ENCODE measurements around the gene KIAA1191. TPM values are rescaled to one million over a fixed set of nuclear protein-coding genes. Genes with fewer than 3 reads are reported as not detected.

Gene KIAA1191
- total RNA-seq, 1 donor from 2014 or later, result 41.9 TPM

DNA sequence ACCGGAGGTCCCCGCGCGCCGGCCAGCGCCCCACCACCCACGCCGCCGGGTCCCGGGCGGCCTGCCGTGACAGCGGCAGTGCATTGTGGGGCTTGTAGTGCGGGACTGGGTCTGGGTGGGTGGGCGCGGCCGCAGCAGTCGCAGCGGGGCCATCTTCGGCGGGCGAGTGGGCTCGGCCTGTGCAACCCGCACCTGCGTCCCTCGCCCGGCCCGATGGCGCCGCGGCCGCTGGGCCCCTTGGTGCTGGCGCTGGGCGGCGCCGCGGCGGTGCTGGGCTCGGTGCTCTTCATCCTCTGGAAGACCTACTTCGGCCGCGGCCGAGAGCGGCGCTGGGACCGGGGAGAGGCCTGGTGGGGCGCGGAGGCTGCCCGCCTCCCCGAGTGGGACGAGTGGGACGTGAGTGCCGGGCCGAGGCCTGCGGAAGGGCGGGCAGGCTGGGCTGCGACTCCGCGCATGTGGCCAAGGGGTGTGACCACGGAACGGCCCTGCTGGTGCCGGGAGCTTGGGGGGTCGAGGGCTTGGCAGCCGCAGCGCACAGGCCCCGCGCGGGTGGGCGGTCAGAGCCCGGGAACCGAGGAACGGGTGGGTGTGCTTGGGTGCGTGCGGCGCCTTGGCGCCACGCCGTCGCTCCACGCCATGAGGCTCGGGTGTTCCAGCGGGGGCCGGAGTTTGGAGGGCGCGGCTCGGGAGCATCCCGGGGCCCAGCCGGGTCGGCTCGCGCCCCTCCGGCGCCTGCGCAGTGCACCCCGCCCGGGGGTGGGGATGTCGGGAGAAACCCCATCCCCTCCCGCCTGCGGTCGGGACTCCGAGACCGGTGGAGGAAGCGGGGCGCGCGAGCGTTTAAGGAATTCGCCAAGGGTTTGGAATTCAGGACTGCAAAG lies 4.0 kb upstream of the KIAA1191 start, which contains the start of gene ARL10:
Gene ARL10, plus strand, starts transcription at position 137 of the 881 bp plus-strand sequence. Its CDS starts 77 bp downstream, at position 214.
- DNase-seq, result peak; percentile 18

DNA sequence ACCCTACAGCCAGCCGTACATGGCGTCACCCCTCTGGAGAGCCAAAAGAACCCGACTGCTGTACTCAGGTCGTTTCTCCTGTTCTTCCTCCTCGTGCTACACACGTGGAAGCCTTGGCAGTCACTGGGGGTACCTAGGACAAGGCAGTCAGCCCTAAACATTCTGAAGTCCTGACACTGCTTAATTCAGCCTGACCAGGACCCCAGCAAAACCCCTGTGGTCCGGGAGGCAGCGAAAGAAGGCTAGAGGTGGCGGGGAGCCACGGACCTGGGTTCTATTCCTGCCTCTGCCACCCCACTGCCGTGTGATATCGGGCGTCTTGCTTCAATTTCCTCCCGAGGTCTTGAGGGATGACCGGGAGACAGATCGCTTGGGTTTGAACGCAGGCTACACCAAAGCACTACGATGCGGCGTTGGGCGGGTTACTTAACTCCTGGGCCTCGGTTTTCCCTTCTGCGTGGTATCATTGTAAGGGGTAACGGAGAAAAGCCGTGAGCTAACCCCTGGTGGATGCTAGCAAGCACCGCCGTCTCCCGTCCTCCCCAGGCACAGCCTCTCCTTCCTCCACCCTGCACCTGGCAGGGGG lies 3.3 kb upstream of the KIAA1191 start:
- no peak for DNase-seq

DNA sequence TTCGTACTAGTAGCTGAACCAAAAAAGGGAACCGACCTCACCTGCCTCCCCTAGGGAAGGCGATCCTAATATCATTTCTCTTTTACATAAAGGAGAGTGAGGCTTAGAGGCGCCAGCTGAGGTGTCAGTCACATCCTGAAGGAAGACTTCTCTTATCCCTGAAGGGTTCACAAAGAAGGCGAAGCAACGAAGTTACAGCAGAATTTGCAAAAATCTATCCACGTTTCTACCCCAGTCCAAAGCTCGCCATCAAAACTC lies 598 bp upstream of the KIAA1191 start:
- no peak for DNase-seq

DNA sequence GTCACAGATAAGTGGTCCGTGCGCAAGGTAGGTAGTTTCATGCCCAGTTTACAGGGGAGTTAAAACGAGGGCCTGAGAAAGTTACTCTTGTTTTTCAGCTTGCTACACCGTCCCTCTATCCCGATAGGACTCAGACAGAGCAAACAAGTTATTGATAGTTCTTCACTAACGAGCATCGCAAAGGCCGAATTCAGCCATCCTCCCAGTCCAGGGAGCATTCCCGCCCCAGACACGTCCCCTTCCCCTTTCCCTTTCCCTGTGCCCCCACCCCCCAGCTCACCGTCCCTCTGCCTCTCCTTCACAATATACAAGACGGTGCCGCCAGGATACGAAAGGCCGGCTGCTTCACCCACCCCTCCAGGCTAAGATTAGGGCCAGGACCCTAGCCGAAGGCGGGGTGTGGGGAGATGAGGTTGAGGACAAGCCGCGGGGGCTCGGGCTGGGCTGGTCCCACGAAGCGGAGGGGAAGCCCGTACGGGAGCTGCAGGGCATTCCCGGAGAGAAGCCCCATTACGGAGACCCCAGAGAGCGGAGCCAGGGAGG lies 599 bp downstream of the KIAA1191 start:
- no peak for DNase-seq

DNA sequence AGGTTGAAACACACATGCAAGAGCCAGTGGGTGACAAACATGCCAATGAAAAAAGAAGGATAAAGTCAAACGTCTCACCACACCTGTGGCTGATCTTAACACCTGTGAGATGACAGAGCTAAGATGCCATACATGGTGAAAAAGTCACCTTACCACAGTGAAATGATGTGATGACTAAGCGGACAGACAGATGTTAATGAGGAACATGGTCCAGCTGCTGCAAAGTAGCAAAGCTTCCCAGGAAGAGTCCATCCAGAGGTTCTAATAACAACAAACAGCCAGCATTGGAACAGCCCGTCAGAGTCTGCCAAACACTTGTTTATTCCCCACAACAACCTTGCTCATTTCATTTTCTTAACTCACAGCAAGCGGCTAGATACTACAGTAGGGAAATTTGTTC lies 1.9 kb downstream of the KIAA1191 start:
- DNase-seq, result no peak

DNA sequence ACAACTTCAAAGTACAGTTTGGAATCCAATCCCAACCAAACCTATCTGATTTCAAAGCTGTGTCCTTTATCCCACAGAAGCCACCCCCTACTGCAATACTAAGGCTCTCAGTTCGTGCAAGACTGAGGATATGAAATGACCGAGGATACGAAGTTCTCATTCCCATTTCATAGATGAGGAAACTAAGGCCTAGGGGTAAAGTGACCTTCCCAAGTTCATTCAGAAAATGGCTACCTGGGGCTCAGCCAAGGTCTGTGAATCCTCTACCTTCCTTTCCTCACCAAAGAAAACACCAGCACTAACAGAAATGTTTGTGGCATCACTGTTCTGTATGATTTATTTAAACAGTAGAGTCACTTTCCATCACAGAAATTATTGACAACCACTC lies 5.4 kb downstream of the KIAA1191 start:
- DNase-seq, result no peak

DNA sequence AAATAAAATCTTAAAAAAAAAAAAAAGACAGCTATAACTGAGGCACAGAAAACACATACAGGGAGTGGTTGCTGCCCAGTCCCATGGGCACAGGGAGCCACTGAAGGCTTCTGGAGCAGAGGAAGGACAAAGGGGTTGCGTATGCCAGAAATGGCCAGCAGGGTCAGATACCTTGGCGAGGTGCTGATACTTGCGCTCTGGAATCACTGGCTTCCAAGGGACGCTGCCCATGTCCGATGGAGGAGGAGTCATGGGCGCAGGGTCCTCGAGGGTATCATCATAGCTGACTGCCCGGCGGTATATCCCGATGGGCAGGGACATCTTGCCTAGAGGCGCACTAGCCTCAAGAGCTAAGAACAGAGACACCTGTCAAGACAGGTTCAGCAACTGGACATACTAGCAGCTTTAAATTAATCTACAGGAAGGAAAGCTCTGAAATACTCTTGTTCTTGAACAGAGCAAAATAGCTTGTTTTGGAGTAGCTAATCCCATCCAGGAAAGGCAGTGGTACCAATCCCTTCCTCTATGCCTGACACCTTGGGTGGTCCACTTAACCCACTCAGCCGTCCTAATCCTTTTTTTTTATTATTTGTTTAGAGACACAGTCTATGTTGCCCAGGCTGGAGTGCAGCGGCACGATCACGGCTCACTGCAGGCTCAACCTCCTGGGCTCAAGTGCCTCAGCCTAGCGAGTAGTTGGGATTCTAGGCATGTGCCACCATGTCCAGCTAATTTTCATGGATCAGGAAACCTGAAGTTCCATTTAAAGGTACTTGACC lies 6.0 kb downstream of the KIAA1191 start:
- DNase-seq, result no peak

DNA sequence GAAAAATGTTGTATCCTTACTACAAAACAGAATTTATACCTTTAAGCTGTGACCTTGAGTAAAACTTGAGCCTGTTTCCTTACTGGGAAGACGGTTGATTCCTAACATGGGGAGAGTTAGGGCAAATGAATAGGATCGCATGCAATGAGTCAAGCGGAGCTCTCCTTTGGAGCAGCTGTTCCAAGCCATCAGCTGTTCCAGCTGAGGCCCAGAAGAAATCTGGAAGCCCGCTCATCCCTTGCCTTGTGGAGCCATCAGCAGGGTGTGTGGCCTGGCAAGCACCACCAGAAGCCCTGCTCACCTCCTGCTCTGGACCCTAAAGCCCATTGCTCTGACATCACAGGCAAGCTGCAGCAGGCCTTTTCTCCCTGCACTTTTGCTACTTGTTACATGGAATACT lies 8.0 kb downstream of the KIAA1191 start:
- DNase-seq, result no peak

DNA sequence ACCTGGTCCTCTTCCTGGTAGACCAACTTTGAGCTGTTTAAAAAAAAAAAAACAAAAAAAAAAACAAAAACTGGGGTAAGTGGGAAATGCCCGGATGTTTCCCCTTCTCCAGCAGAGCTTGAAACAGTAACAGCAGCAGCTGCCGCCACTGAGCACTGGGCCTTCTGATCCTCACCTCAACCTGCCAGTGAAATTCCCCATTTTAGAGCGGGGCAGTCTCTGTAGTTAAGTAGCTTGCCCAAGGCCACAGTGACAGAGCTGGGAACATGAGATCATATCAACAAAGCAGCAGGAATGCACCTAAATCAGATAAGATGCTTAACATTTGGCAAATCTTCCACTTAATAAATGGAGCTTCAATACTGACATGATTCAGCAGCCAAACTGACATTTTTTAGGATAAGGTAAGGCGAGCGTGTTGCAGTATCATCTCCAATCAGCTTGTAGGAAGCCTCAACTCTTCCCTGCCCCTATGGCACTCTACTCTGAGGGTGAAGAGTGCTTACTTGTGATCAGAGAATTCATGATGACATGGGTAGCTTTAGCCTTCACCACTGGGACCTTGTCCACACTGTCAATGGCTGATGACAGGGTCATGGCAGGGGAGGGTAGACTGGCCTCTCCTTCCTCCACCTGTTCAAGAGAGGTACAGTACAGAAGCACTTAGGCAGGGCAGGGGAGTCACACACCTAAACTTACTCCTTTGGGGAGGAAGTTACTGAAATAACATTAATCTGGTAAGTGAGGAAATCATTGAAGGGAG lies 9.3 kb downstream of the KIAA1191 start:
- no peak for DNase-seq

DNA sequence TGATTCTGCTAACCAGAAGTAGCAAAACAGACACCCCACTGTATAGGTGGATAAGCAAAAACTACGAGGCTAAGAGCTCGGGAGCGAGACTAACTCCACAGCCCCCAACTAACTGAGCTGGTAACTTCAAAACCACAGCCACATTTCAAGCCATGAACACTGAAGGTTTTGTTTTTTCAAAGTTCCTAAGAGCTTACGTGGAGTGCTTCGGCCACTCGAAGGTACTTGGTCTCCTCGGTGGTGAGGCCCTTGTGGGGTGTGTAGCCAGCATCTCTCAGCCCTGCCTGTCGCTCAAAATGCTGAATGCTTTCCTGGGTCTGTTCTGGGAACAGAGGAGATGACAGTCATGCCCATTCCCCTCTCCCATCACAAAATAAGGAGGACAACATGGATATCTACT lies 11.1 kb downstream of the KIAA1191 start:
- no peak for DNase-seq

DNA sequence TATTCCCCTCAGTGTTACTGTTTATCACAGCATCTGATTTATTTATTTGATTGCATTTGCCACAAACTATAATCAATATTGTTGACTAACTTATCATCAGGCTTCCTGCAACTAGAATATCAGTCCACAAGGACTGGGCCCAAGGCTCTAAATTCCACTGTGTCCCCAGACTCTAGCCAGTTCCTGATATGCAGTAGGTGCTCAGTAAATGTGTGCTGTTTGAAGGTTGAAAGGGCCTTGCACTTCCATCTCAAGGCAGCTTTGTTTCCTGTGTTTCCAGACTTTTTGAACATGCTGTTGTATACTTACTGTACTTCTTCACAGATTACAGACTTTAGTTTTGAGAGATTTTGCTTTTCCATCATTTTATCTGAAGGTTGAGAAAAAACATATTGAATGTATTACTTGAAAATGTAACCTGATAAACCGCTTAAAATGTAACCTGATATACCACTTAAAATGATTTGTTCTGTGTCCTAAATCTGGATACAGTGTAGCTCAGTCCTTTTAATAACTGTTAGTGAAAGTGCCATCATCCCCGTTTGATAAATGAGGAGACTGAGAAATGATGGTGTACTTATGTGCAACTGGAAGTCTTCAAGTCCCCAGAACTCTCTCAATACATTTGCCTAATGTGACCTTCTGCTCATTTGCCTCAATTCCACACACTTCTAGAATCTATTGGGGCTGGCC lies 18.7 kb downstream of the KIAA1191 start:
- no peak for DNase-seq

DNA sequence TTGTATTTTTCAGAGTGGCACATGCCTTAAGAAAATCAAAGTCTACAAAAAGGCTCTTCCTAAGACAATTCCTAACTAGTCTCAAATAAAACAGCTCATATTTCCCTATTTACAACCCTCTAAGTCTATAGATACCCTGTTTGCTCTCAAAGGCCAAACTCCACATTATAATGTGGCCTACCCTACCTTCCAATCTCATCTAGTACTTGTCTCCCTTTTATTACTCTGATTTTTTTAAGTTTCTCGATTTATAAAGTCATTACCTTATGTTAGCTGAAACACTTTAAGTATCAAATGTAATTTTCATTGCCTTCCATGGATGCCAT lies 19.4 kb downstream of the KIAA1191 start:
- DNase-seq, result no peak

DNA sequence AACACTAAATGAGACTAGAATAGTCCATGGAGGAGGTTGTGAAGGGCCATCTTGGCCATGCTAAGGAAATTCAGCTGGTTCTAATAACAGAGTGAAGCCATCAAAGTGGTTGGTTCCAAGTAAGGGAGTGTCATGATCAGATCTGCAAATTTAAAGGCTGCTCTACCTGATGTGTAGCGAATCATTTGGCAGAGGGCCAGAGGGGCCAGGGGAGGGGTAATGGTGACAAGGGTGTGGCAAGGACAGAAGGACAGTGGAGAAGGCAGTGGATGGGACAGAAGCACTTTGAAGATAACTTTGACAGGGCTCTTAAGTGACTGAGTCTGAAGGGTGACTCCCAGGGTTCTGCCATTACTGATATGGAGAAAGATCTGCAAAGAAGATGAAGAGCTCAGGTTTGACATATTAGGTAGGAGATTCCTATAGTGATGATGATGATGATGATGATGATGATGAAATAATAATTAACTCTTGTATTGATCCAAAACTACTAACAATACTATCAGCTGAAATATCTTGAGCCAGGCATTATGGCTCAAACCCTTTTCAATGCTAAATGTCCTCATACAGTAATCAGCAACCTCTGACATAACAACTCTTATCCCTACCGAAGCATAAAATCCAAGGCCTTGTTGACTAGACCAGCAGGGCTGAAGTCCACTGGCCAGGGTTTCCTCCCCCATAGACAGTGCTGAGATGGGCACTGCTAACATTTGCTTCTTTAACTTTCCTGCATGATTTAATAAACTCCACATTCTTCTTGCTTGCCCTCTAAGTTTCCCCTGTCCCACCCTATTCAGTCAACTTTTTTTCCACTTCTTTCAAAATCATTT lies 20.0 kb downstream of the KIAA1191 start:
- no peak for DNase-seq

DNA sequence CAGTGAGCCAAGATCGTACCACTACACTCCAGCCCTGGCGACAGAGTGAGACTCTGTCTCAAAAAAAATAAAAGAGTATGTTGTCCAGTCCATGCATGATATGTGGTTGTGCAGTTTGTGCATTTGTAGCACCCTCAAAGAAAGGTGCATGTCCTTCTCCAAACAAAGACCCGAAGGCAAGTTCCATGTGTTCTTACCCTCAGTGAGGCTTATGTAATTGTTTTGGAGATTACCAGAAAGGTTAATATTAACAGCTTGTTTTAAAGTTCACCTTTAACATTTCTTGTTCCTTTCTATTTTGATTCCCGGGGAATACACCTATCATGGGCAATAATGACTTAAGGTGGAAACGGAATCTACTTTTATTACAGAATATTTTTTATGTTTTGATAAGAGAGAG lies 22.3 kb downstream of the KIAA1191 start:
- DNase-seq, result no peak

DNA sequence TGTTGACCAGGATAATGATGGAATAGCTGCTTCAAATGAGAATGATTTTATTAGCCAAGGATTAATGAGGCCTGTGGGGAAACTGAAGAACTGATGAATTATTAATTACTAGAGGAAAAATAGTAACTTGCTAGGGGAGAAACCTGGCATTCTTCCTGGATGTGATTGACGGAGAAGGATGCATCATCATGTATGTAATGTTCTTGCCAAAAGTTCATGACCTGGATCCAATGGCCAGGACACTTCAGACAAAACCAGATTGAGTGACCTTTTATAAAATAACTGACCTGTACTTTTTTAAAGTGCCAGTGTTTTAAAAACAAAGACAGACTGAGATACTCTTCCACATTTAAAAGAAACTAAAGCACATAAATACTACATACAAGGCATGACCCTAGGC lies 23.7 kb downstream of the KIAA1191 start:
- no peak for DNase-seq

DNA sequence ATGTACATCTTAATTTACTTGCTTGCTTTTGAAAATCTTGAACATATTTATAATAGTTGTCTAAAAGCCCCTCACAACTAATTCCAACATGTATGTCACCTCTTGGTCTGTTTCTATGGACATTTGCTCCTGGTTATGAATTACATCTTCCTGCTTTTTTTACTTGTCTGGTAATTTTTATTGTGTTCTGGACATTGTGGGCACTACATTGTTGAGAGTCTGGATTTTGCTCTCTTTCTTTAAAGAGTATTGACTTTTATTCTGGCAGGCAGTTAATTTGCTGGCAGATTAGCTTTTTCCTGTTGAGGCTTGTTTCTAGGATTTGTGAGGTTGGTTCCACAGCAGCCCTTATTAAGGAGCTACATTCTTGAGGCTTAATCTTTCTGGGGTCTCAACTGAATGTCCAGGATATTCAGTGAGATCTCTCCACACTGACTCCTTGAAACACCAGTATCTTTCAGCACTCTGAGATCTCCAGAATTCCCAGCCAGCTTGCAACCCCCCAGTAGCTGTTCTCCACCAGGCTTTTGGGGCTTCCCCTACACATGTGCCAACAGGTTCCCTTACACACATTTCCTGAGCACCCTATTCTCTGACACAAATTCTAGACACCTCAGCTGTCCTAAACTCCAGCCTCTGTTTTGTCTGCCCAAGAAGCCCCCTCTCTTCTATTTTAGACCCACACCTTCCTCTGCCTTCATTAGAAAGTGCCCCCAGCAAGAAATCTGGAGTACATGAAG lies 27.4 kb downstream of the KIAA1191 start:
- DNase-seq, result no peak

DNA sequence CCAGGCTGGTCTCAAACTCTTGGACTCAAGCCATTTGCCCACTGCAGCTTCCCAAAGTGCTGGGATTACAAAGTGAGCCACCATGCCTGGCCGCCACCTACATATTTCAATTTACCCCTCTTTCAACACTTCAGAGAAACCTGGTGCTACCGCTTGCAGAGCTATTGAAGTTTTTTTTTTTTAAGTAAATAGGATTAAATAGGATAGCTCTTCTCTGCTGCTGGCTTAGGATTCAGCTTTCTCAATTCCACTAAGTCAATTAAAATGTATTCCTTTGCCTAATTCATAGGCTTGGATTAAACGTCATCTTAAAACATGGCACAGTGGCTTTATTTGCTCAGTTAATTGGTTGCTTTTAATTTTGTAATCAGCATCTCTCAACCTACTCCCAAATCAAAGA lies 41.0 kb downstream of the KIAA1191 start:
- no peak for DNase-seq

DNA sequence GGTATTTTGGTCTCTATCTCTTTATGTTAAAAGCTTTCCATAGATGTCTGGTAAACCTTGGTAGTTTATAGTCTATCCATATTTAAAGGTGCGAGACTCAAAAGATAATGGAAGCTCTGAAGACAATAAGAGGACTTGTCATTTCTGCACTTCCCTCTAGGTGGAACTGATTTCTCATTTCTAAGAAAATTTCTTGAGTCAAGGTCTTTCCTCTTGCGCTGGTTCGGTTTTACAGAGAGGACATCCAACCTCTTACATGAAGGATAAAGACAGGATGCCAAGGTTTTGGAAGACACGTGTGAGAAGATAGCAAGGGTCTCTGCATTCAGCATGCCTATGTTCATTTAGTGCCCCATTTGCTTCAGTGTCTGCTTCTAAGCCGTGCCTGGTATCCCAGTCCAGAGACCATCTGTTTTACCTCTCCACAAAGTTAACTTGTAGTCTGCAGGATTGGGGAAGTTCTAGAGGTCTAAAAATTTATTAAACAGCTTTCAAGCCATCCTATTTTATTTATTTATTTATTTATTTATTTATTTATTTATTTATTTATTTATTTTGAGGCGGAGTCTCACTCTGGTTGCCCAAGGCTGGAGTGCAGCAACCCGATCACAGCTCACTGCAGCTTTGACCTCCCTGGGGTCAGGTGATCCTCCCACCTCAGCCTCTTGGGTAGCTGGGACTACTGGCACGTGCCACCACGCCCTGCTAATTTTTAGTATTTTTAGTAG lies 41.6 kb downstream of the KIAA1191 start:
- no peak for DNase-seq

Data from skin of body (tissue), 2 donors.